Left ventricle myocardium superior (tissue), 1 donor: Measurements from ENCODE around the gene KRTAP9-3. TPM values are rescaled to one million over a fixed set of nuclear protein-coding genes. Genes with fewer than 3 reads are reported as not detected.

Source experiments
- total RNA-seq: library from RNA; stranded (reverse); fragmentation: NEBNext Ultra II Directional; extraction: Animal tissue kit (Norgen Biotek cat#: 25700); gene quantifications from one replicate; pipeline ENCODE4 v1.2.1, GENCODE V29; 2021
- donor health status: DM: no; HTN: yes; CAD: no; lungs with severe emphysema.

The KRTAP9-3 gene
- total RNA-seq, 1 donor from 2014 or later, result not detected

Other genes starting within 250 kb of the KRTAP9-3 start
- not detected for gene KRT40, start 248.1 kb upstream of the KRTAP9-3 start, total RNA-seq
- gene KRTAP3-3, start 238.3 kb upstream of the KRTAP9-3 start, total RNA-seq, result not detected
- not detected for gene KRTAP3-2, start 232.5 kb upstream of the KRTAP9-3 start, total RNA-seq
- gene KRTAP3-1, start 223.3 kb upstream of the KRTAP9-3 start, total RNA-seq, result not detected
- gene KRTAP1-5, start 205.2 kb upstream of the KRTAP9-3 start, total RNA-seq, result not detected
- not detected for gene KRTAP1-4, start 202.3 kb upstream of the KRTAP9-3 start, total RNA-seq
- not detected for gene KRTAP1-3, start 197.6 kb upstream of the KRTAP9-3 start, total RNA-seq
- not detected for gene KRTAP1-1, start 191.0 kb upstream of the KRTAP9-3 start, total RNA-seq
- not detected for gene KRTAP2-1, start 185.1 kb upstream of the KRTAP9-3 start, total RNA-seq
- not detected for gene KRTAP2-2, start 177.2 kb upstream of the KRTAP9-3 start, total RNA-seq
- not detected for gene KRTAP2-3, start 172.3 kb upstream of the KRTAP9-3 start, total RNA-seq
- gene KRTAP2-4, start 166.6 kb upstream of the KRTAP9-3 start, total RNA-seq, result not detected
- not detected for gene KRTAP4-7, start 148.3 kb upstream of the KRTAP9-3 start, total RNA-seq
- not detected for gene KRTAP4-8, start 134.3 kb upstream of the KRTAP9-3 start, total RNA-seq
- gene KRTAP4-16, start 130.2 kb upstream of the KRTAP9-3 start, total RNA-seq, result not detected
- not detected for gene KRTAP4-9, start 127.1 kb upstream of the KRTAP9-3 start, total RNA-seq
- gene KRTAP4-11, start 114.1 kb upstream of the KRTAP9-3 start, total RNA-seq, result not detected
- not detected for gene KRTAP4-12, start 108.3 kb upstream of the KRTAP9-3 start, total RNA-seq
- gene KRTAP4-6, start 91.9 kb upstream of the KRTAP9-3 start, total RNA-seq, result not detected
- gene KRTAP4-5, start 82.6 kb upstream of the KRTAP9-3 start, total RNA-seq, result not detected
- gene KRTAP4-4, start 71.7 kb upstream of the KRTAP9-3 start, total RNA-seq, result not detected
- not detected for gene KRTAP4-3, start 64.2 kb upstream of the KRTAP9-3 start, total RNA-seq
- not detected for gene KRTAP4-2, start 54.2 kb upstream of the KRTAP9-3 start, total RNA-seq
- gene KRTAP4-1, start 47.5 kb upstream of the KRTAP9-3 start, total RNA-seq, result not detected
- gene KRTAP9-1, start 42.6 kb upstream of the KRTAP9-3 start, total RNA-seq, result not detected
- gene KRTAP9-2, start 5.8 kb upstream of the KRTAP9-3 start, total RNA-seq, result not detected
- gene KRTAP9-8, start 5.5 kb downstream of the KRTAP9-3 start, total RNA-seq, result not detected
- not detected for gene KRTAP9-4, start 17.2 kb downstream of the KRTAP9-3 start, total RNA-seq
- gene KRTAP9-9, start 22.9 kb downstream of the KRTAP9-3 start, total RNA-seq, result not detected
- not detected for gene KRTAP9-6, start 32.9 kb downstream of the KRTAP9-3 start, total RNA-seq
- gene KRTAP9-7, start 43.2 kb downstream of the KRTAP9-3 start, total RNA-seq, result not detected
- not detected for gene KRTAP29-1, start 70.4 kb downstream of the KRTAP9-3 start, total RNA-seq
- gene KRTAP16-1, start 76.9 kb downstream of the KRTAP9-3 start, total RNA-seq, result not detected
- not detected for gene KRTAP17-1, start 83.3 kb downstream of the KRTAP9-3 start, total RNA-seq
- gene KRT33A, start 118.4 kb downstream of the KRTAP9-3 start, total RNA-seq, result not detected
- gene KRT33B, start 137.4 kb downstream of the KRTAP9-3 start, total RNA-seq, result not detected
- not detected for gene KRT34, start 149.9 kb downstream of the KRTAP9-3 start, total RNA-seq
- not detected for gene KRT31, start 165.2 kb downstream of the KRTAP9-3 start, total RNA-seq
- gene KRT37, start 192.1 kb downstream of the KRTAP9-3 start, total RNA-seq, result not detected
- not detected for gene KRT38, start 208.5 kb downstream of the KRTAP9-3 start, total RNA-seq
- not detected for gene KRT32, start 234.9 kb downstream of the KRTAP9-3 start, total RNA-seq
- gene KRT35, start 248.7 kb downstream of the KRTAP9-3 start, total RNA-seq, result not detected